Measurements from ENCODE around the gene PNPLA7.

- TF ChIP-seq CTCF (IDR thresholded peaks at IDR 0.05; ENCODE audit: borderline replicate concordance, extremely low read depth, low read length, poor library complexity, severe bottlenecking) (no peak), EZH2 (IDR thresholded peaks at IDR 0.05; ENCODE audit: borderline replicate concordance, low read depth, low read length, severe bottlenecking) (no peak)
Measured at GRCh38 chr9:137435980-137436760, 114.0 kb downstream of the PNPLA7 start.
